ENCODE data around the gene ZBTB12. TPM values are rescaled to one million over a fixed set of nuclear protein-coding genes. Genes with fewer than 3 reads are reported as not detected.

The ZBTB12 gene
- total and polyA plus RNA-seq, 2 of the 4 experiments (the other 2 are of a cell fraction), result 2.0 to 8.5 TPM

DNA sequence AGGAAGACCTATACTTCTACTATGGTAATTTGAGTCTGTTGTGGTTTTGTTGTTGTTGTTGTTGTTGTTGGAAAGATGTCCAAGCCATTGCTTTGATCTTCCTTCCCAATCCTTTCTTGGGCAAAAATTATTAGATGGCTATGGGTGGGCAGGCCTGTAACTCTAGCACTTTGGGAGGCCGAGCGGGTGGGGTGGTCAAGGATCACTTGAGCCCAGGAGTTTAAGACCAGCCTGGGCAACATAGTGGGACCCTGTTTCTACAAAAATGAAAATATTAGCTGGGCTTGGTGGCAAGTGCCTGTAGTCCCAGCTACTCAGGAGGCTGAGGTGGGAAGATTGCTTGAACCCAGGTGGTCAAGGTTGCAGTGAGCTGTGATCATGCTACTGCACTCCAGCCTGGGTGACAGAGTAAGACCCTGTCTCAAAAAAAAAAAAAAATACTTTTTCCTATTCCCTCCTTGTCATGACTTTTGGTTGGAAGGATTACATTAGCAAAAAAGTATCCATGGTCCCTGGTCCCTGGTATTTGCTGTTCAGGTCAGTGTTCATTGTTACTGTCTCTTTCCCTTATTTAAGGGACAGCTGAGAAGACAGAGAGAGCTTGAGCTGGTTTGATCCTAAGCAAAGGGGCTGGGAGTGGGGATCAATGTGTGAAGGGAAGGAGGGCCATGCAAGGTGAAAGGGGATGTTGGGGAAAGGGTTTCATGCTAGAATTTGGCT is 51.0 kb downstream of the ZBTB12 start:
- Histone ChIP-seq H3K18ac (ENCODE audit: low read depth, low read length) (0 out of 2 replicates have a peak overlapping the region, but pooled peaks have one; percentile 38), H4K91ac (ENCODE audit: insufficient read depth, low read depth, low read length) (no peak overlapping the region), H4K5ac (ENCODE audit: low read depth, low read length) (peak overlapping the region; percentile 71; the same call in 1 of the 2 replicates), H4K8ac (ENCODE audit: low read depth in 2 of 2, low read length in 2 of 2) (no peak overlapping the region), H3K27ac (ENCODE audit: insufficient read depth, low read length) (peak overlapping the region; percentile 57; the same call in 1 of the 2 replicates), H3K4ac (ENCODE audit: low read depth, low read length) (peak overlapping the region; percentile 1; the same call in 1 of the 2 replicates), H3K4me3 (ENCODE audit: insufficient read depth, low read depth, low read length) (no peak overlapping the region), H2BK5ac (ENCODE audit: low read depth, low read length, poor library complexity, severe bottlenecking) (no peak overlapping the region), H3K4me2 (ENCODE audit: low read depth, low read length) (peak overlapping the region; percentile 88), H3K9me3 (ENCODE audit: control insufficient read depth, insufficient read depth, low read length) (no peaks in the 10 kb centered on the region; the same call in 1 of the 2 replicates), H2AK5ac (ENCODE audit: low read depth, low read length) (no peak overlapping the region), H2BK20ac (ENCODE audit: low read depth, low read length) (no peak overlapping the region), H3K9ac (ENCODE audit: low read depth, low read length) (0 out of 2 replicates have a peak overlapping the region, but pooled peaks have one; percentile 27), H3K27me3 (ENCODE audit: control insufficient read depth, insufficient read depth, low read length) (no peaks in the 10 kb centered on the region), H3K4me1 (ENCODE audit: control insufficient read depth, insufficient read depth, low read length) (peaks cover 2% of the 10 kb centered on the region), H3K56ac (ENCODE audit: extremely low read depth, insufficient read depth, low read length) (no peak overlapping the region), H3K9me1 (ENCODE audit: insufficient read depth, low read length) (no peaks in the 10 kb centered on the region), H3K36me3 (ENCODE audit: control insufficient read depth, insufficient read depth, low read length) (no peaks in the 10 kb centered on the region; the same call in 1 of the 2 replicates), H3K79me1 (ENCODE audit: low read depth in 1 of 2, low read length in 2 of 2) (no peaks in the 10 kb centered on the region), H4K20me1 (ENCODE audit: insufficient read depth, low read length) (no peaks in the 10 kb centered on the region), H3K23ac (ENCODE audit: low read depth, low read length) (peak overlapping the region; percentile 0; the same call in 1 of the 2 replicates), H2BK15ac (ENCODE audit: low read depth, low read length) (no peak overlapping the region), H2AK9ac (replicated peaks; ENCODE audit: low read depth, low read length, poor library complexity) (no peak overlapping the region), H2AFZ (replicated peaks; ENCODE audit: low read length, poor library complexity) (no peak overlapping the region), H2BK120ac (ENCODE audit: low read depth, low read length) (no peak overlapping the region), H3K14ac (replicated peaks; ENCODE audit: low read depth, low read length) (peak overlapping the region; percentile 1; the same call in 1 of the 2 replicates)
- TF ChIP-seq MXI1 (IDR thresholded peaks at IDR 0.05; ENCODE audit: borderline replicate concordance, low read depth, low read length) (no peak), CHD1 (IDR thresholded peaks at IDR 0.05; ENCODE audit: low read depth, low read length) (no peak), POLR2A (IDR thresholded peaks at IDR 0.05; ENCODE audit: low read depth, low read length) (no peak), NFE2L2 (IDR thresholded peaks at IDR 0.05; ENCODE audit: low read depth, low read length) (no peak), CEBPB (IDR thresholded peaks at IDR 0.05; ENCODE audit: low read depth, low read length) (no peak), ELK1 (IDR thresholded peaks at IDR 0.05; ENCODE audit: borderline replicate concordance, low read depth, low read length) (no peak), RFX5 (IDR thresholded peaks at IDR 0.05; ENCODE audit: low read depth, low read length) (no peak), SMC3 (IDR thresholded peaks at IDR 0.05; ENCODE audit: low read depth, low read length) (no peak), FOS (IDR thresholded peaks at IDR 0.05; ENCODE audit: low read depth, low read length) (no peak), MAZ (IDR thresholded peaks at IDR 0.05; ENCODE audit: borderline replicate concordance, low read depth, low read length) (no peak), BHLHE40 (IDR thresholded peaks at IDR 0.05; ENCODE audit: low read depth, low read length) (no peak), RAD21 (IDR thresholded peaks at IDR 0.05; ENCODE audit: low read length) (no peak), RCOR1 (IDR thresholded peaks at IDR 0.05; ENCODE audit: insufficient replicate concordance, low read length) (no peak)
- TF ChIP-seq, protein P1, sequence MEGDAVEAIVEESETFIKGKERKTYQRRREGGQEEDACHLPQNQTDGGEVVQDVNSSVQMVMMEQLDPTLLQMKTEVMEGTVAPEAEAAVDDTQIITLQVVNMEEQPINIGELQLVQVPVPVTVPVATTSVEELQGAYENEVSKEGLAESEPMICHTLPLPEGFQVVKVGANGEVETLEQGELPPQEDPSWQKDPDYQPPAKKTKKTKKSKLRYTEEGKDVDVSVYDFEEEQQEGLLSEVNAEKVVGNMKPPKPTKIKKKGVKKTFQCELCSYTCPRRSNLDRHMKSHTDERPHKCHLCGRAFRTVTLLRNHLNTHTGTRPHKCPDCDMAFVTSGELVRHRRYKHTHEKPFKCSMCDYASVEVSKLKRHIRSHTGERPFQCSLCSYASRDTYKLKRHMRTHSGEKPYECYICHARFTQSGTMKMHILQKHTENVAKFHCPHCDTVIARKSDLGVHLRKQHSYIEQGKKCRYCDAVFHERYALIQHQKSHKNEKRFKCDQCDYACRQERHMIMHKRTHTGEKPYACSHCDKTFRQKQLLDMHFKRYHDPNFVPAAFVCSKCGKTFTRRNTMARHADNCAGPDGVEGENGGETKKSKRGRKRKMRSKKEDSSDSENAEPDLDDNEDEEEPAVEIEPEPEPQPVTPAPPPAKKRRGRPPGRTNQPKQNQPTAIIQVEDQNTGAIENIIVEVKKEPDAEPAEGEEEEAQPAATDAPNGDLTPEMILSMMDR (conservative IDR thresholded peaks at IDR 0.05; ENCODE audit: low read depth, low read length), result no peak
- TF ChIP-seq, protein P2, sequence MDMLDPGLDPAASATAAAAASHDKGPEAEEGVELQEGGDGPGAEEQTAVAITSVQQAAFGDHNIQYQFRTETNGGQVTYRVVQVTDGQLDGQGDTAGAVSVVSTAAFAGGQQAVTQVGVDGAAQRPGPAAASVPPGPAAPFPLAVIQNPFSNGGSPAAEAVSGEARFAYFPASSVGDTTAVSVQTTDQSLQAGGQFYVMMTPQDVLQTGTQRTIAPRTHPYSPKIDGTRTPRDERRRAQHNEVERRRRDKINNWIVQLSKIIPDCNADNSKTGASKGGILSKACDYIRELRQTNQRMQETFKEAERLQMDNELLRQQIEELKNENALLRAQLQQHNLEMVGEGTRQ (IDR thresholded peaks at IDR 0.05; ENCODE audit: low read depth, low read length), result no peak
- dilution Hi-C loops (cut with HindIII; ENCODE audit: low sequenced_read_pairs, unreplicated experiment), result no loop called here
- ChIA-PET POLR2A (ENCODE audit: unreplicated experiment) (interaction anchor here (0.6 kb wide), 1 partner anchor 26 kb away, joined by 3 read pairs; no protein-coding TSS in a partner anchor), CTCF (no interaction called here)
- DNase-seq, result no peak
- BruUV-seq (replicated peaks), result no TSS peak
- WGBS, 2 experiments (ENCODE audit: extremely low coverage in 2 of 2, insufficient read length in 1 of 2), result no CpG with 5 or more reads among the region's 2 CpGs
- ATAC-seq (ENCODE audit: low read depth), result no peak; the same call in 1 of the 2 replicates
- intact Hi-C loops (cut with micrococcal nuclease), result no loop called here
- in situ Hi-C loops (cut with MboI; ENCODE audit: low sequenced_read_pairs), result no loop called here

Measured in IMR-90 (cell line).